IMR-90 (cell line): Measurements from ENCODE around the gene AEN. TPM values are rescaled to one million over a fixed set of nuclear protein-coding genes. Genes with fewer than 3 reads are reported as not detected.

Experiments used
- ATAC-seq: fragments of 200-7000 bp; cut with Tn5 transposase; 2 replicates; pipeline ENCODE4 v1.9.1; 2020; ENCODE audit warnings: low read depth, mild to moderate bottlenecking, moderate library complexity
- BruUV-seq: library from RNA; stranded (reverse); fragments of 400-500 nt; replicated peaks from 2 replicates; lab custom pipeline; 2021; lab: Mats Ljungman, UMichigan
- CTCF ChIA-PET: fragments of 300-600 bp; formaldehyde crosslinking; extraction: SDS; loops from one replicate; lab custom pipeline; 2021; ENCODE audit warnings: antibody characterized with exemption; lab: Yijun Ruan, JAX
- POLR2A ChIA-PET: fragments of 300-600 bp; sonication (Branson Sonifier 250); formaldehyde crosslinking; loops from one replicate; lab custom pipeline; 2022; ENCODE audit warnings: antibody characterized with exemption; ENCODE audit not compliant: unreplicated experiment; lab: Charles Lee
- DNase-seq: peaks from one replicate; pipeline ENCODE4 v3.0.0; 2013
- H2AFZ ChIP-seq: replicated peaks from 2 replicates; pipeline ENCODE3; 2013; ENCODE audit warnings: low read length, mild to moderate bottlenecking; ENCODE audit not compliant: poor library complexity
- H2AK5ac ChIP-seq: 2 replicates; pipeline ENCODE4 v1.6.1; 2013; ENCODE audit warnings: low read depth, low read length, inconsistent platforms
- H2AK9ac ChIP-seq: replicated peaks from 2 replicates; pipeline ENCODE3; 2013; ENCODE audit warnings: mild to moderate bottlenecking, low read depth, low read length, moderate library complexity; ENCODE audit not compliant: poor library complexity
- H2BK120ac ChIP-seq: 2 replicates; pipeline ENCODE4 v1.6.1; 2013; ENCODE audit warnings: low read depth, low read length, inconsistent platforms
- H2BK15ac ChIP-seq: 3 replicates; pipeline ENCODE4 v1.6.1; 2013; ENCODE audit warnings: low read depth, low read length, inconsistent platforms
- H2BK20ac ChIP-seq: 2 replicates; pipeline ENCODE4 v1.6.1; 2013; ENCODE audit warnings: low read depth, mild to moderate bottlenecking, inconsistent platforms, low read length, moderate library complexity
- H2BK5ac ChIP-seq: 2 replicates; pipeline ENCODE4 v1.6.1; 2013; ENCODE audit warnings: mild to moderate bottlenecking, low read depth, low read length, inconsistent platforms; ENCODE audit not compliant: poor library complexity, severe bottlenecking
- H3K14ac ChIP-seq: replicated peaks from 2 replicates; pipeline ENCODE4 v1.6.1; 2013; ENCODE audit warnings: low read depth, low read length, inconsistent platforms
- H3K18ac ChIP-seq: 2 replicates; pipeline ENCODE4 v1.6.1; 2013; ENCODE audit warnings: low read depth, low read length, control low read depth
- H3K23ac ChIP-seq: 2 replicates; pipeline ENCODE4 v1.6.1; 2013; ENCODE audit warnings: low read depth, low read length, inconsistent platforms
- H3K27ac ChIP-seq: 2 replicates; pipeline ENCODE4 v1.5.1; 2013; ENCODE audit warnings: mild to moderate bottlenecking, control low read depth, low read length; ENCODE audit not compliant: insufficient read depth
- H3K27me3 ChIP-seq: 2 replicates; pipeline ENCODE4 v1.6.1; 2013; ENCODE audit warnings: low read length; ENCODE audit not compliant: control insufficient read depth, insufficient read depth
- H3K36me3 ChIP-seq: 2 replicates; pipeline ENCODE4 v1.6.1; 2013; ENCODE audit warnings: low read length, mixed read lengths; ENCODE audit not compliant: control insufficient read depth, insufficient read depth
- H3K4ac ChIP-seq: 2 replicates; pipeline ENCODE4 v1.6.1; 2013; ENCODE audit warnings: low read depth, low read length, inconsistent platforms
- H3K4me1 ChIP-seq: 2 replicates; pipeline ENCODE4 v1.6.1; 2013; ENCODE audit warnings: low read length, mixed read lengths; ENCODE audit not compliant: control insufficient read depth, insufficient read depth
- H3K4me2 ChIP-seq: 2 replicates; pipeline ENCODE4 v1.6.1; 2013; ENCODE audit warnings: low read depth, mild to moderate bottlenecking, control low read depth, low read length, moderate library complexity
- H3K4me3 ChIP-seq: 2 replicates; pipeline ENCODE4 v1.5.1; 2013; ENCODE audit warnings: low read depth, mild to moderate bottlenecking, control low read depth, low read length, moderate library complexity; ENCODE audit not compliant: insufficient read depth
- H3K56ac ChIP-seq: 2 replicates; pipeline ENCODE4 v1.6.1; 2013; ENCODE audit warnings: low read length, inconsistent platforms; ENCODE audit not compliant: insufficient read depth; ENCODE audit errors: extremely low read depth
- H3K79me1 ChIP-seq, 2 experiments: 2 replicates each; pipeline ENCODE4 v1.6.1; 2013; ENCODE audit warnings: low read length in 2 of 2, inconsistent platforms in 1 of 2, low read depth in 1 of 2
- H3K9ac ChIP-seq: 2 replicates; pipeline ENCODE4 v1.6.1; 2013; ENCODE audit warnings: low read depth, low read length, control low read depth
- H3K9me1 ChIP-seq: 2 replicates; pipeline ENCODE4 v1.6.1; 2013; ENCODE audit warnings: low read length, inconsistent platforms; ENCODE audit not compliant: insufficient read depth
- H3K9me3 ChIP-seq: 2 replicates; pipeline ENCODE4 v1.6.1; 2013; ENCODE audit warnings: low read length; ENCODE audit not compliant: control insufficient read depth, insufficient read depth
- H4K20me1 ChIP-seq: 2 replicates; pipeline ENCODE4 v1.6.1; 2013; ENCODE audit warnings: low read length, inconsistent platforms; ENCODE audit not compliant: insufficient read depth
- H4K5ac ChIP-seq: 2 replicates; pipeline ENCODE4 v1.6.1; 2013; ENCODE audit warnings: mild to moderate bottlenecking, low read depth, low read length, control low read depth
- H4K8ac ChIP-seq, 2 experiments: 2 replicates each; pipeline ENCODE4 v1.6.1; 2013; ENCODE audit warnings: low read depth in 2 of 2, low read length in 2 of 2, control low read depth in 1 of 2, inconsistent platforms in 1 of 2
- H4K91ac ChIP-seq: 2 replicates; pipeline ENCODE4 v1.6.1; 2013; ENCODE audit warnings: low read depth, low read length, inconsistent platforms; ENCODE audit not compliant: insufficient read depth
- BHLHE40 ChIP-seq: fragments of 150-350 bp; IDR thresholded peaks from 2 replicates; pipeline ENCODE4 v1.6.1; 2016; ENCODE audit warnings: mild to moderate bottlenecking, low read depth, low read length
- CEBPB ChIP-seq: IDR thresholded peaks from 2 replicates; pipeline ENCODE4 v1.6.1; 2012; ENCODE audit warnings: low read depth, low read length, improper control_type of control experiment
- CHD1 ChIP-seq: IDR thresholded peaks from 2 replicates; pipeline ENCODE4 v1.6.1; 2012; ENCODE audit warnings: low read depth, low read length, improper control_type of control experiment
- CTCF ChIP-seq: conservative IDR thresholded peaks from 2 replicates; pipeline ENCODE4 v1.5.1; 2012; ENCODE audit warnings: mild to moderate bottlenecking, low read depth, low read length, improper control_type of control experiment
- ELK1 ChIP-seq: fragments of 150-350 bp; IDR thresholded peaks from 2 replicates; pipeline ENCODE4 v1.6.1; 2016; ENCODE audit warnings: low read depth, mild to moderate bottlenecking, low read length, moderate library complexity, borderline replicate concordance
- FOS ChIP-seq: fragments of 150-350 bp; IDR thresholded peaks from 2 replicates; pipeline ENCODE4 v1.6.1; 2016; ENCODE audit warnings: low read depth, low read length
- MAFK ChIP-seq: IDR thresholded peaks from 2 replicates; pipeline ENCODE4 v1.6.1; 2012; ENCODE audit warnings: low read depth, low read length, improper control_type of control experiment
- MAZ ChIP-seq: IDR thresholded peaks from 2 replicates; pipeline ENCODE4 v1.6.1; 2012; ENCODE audit warnings: low read depth, mild to moderate bottlenecking, low read length, improper control_type of control experiment, moderate library complexity, borderline replicate concordance
- MXI1 ChIP-seq: IDR thresholded peaks from 2 replicates; pipeline ENCODE4 v1.6.1; 2012; ENCODE audit warnings: low read depth, mild to moderate bottlenecking, low read length, moderate library complexity, borderline replicate concordance
- NFE2L2 ChIP-seq: fragments of 150-350 bp; IDR thresholded peaks from 2 replicates; pipeline ENCODE4 v1.6.1; 2016; ENCODE audit warnings: low read depth, mild to moderate bottlenecking, low read length
- POLR2A ChIP-seq: IDR thresholded peaks from 2 replicates; pipeline ENCODE4 v1.6.1; 2012; ENCODE audit warnings: mild to moderate bottlenecking, low read depth, low read length
- RAD21 ChIP-seq: IDR thresholded peaks from 2 replicates; pipeline ENCODE4 v1.6.1; 2012; ENCODE audit warnings: low read length, improper control_type of control experiment
- RCOR1 ChIP-seq: IDR thresholded peaks from 2 replicates; pipeline ENCODE4 v1.6.1; 2012; ENCODE audit warnings: mild to moderate bottlenecking, low read length, improper control_type of control experiment; ENCODE audit not compliant: insufficient replicate concordance
- RFX5 ChIP-seq: IDR thresholded peaks from 2 replicates; pipeline ENCODE4 v1.8.0; 2012; ENCODE audit warnings: low read depth, mild to moderate bottlenecking, low read length, moderate library complexity
- SMC3 ChIP-seq: fragments of 150-350 bp; IDR thresholded peaks from 2 replicates; pipeline ENCODE4 v1.6.1; 2016; ENCODE audit warnings: low read depth, mild to moderate bottlenecking, antibody characterized with exemption, low read length, moderate library complexity
- USF2 ChIP-seq: fragments of 150-350 bp; IDR thresholded peaks from 2 replicates; pipeline ENCODE4 v1.6.1; 2017; ENCODE audit warnings: mild to moderate bottlenecking, antibody characterized with exemption, low read length, low read depth
- WGBS, 2 experiments: methylation state at CpG; one replicate each; pipeline versions ENCODE4 v1.1.5 to v1.1.7; 2013; ENCODE audit warnings: missing lambda C conversion rate in 2 of 2; ENCODE audit not compliant: insufficient read length in 1 of 2; ENCODE audit errors: extremely low coverage in 2 of 2; 5-methylcytosine and 5-hydroxymethylcytosine counted together
- dilution Hi-C: fragments of 300-500 bp; cut with HindIII; formaldehyde crosslinking; loops from one replicate; pipeline ENCODE4 v1.14.3; 2018; ENCODE audit warnings: low sequenced_read_pairs; ENCODE audit not compliant: unreplicated experiment
- in situ Hi-C: fragments of 300-500 bp; cut with MboI; formaldehyde crosslinking; loops from 3 replicates; pipeline ENCODE4 v1.14.3; 2019; ENCODE audit warnings: low sequenced_read_pairs, inconsistent platforms, mixed read lengths
- intact Hi-C: fragments of 100-400 bp; cut with micrococcal nuclease; formaldehyde crosslinking; loops from 2 replicates; pipeline ENCODE4 v1.10.0; 2022
- polyA plus RNA-seq, 3 experiments: library from polyadenylated mRNA; depleted of rRNA; stranded (reverse); fragments of >200 nt; gene quantifications; 2 replicates each; pipeline ENCODE4 v1.2.3, GENCODE V29; 2012; ENCODE audit warnings: low replicate concordance in 1 of 3
- total RNA-seq: library from RNA; depleted of rRNA; stranded (reverse); fragments of >200 nt; gene quantifications from 2 replicates; pipeline ENCODE4 v1.2.3, GENCODE V29; 2012

AEN gene
- total and polyA plus RNA-seq, 2 of the 4 experiments (the other 2 are of a cell fraction): 48.6 to 85.5 TPM

GRCh38 chr15:88629071-88629470 lies 7.9 kb downstream of the AEN start:
- Histone ChIP-seq H3K9me3 (no peaks in the 10 kb centered on the region), H3K4ac (no peak overlapping the region), H3K4me2 (no peak overlapping the region), H2AFZ (no peak overlapping the region), H3K56ac (no peak overlapping the region), H3K27ac (no peak overlapping the region), H2BK120ac (no peak overlapping the region), H3K14ac (no peak overlapping the region), H4K91ac (no peak overlapping the region), H3K23ac (no peak overlapping the region), H2AK9ac (no peak overlapping the region), H4K8ac (no peak overlapping the region), H4K20me1 (peaks cover 90% of the 10 kb centered on the region), H3K9ac (no peak overlapping the region), H4K5ac (no peak overlapping the region), H2BK15ac (no peak overlapping the region), H2BK5ac (no peak overlapping the region), H3K4me3 (no peak overlapping the region), H3K4me1 (peaks cover 26% of the 10 kb centered on the region), H3K79me1 (peaks cover 29 to 70% of the 10 kb centered on the region in 2 experiments), H3K18ac (no peak overlapping the region), H3K9me1 (peaks cover 32% of the 10 kb centered on the region), H2BK20ac (no peak overlapping the region), H2AK5ac (no peak overlapping the region), H3K27me3 (no peaks in the 10 kb centered on the region), H3K36me3 (peaks cover 63% of the 10 kb centered on the region)
- BruUV-seq: no TSS peak
- no peak for TF ChIP-seq RFX5
- TF ChIP-seq MXI1: no peak
- no peak for TF ChIP-seq CTCF
- no peak for TF ChIP-seq RCOR1
- no peak for TF ChIP-seq SMC3
- no peak for TF ChIP-seq RAD21
- no peak for TF ChIP-seq BHLHE40
- no peak for TF ChIP-seq POLR2A
- TF ChIP-seq CEBPB: no peak
- TF ChIP-seq NFE2L2: no peak
- no peak for TF ChIP-seq MAFK
- no peak for TF ChIP-seq USF2
- no peak for TF ChIP-seq CHD1
- TF ChIP-seq MAZ: no peak
- TF ChIP-seq ELK1: no peak
- TF ChIP-seq FOS: no peak
- dilution Hi-C loops: no loop called here
- POLR2A ChIA-PET: interaction anchor here (1.4 kb wide), 1 partner anchor 9 kb away, joined by 4 read pairs; the partner anchor contains the start of gene ISG20
- WGBS, 2 experiments: no CpG with 5 or more reads among the region's 16 CpGs
- in situ Hi-C loops: no loop called here
- no peak for ATAC-seq
- CTCF ChIA-PET: no interaction called here
- intact Hi-C loops: no loop called here
- DNase-seq: no peak
